K562 (cell line): Measurements from ENCODE around the gene TAF10. TPM values are rescaled to one million over a fixed set of nuclear protein-coding genes. Genes with fewer than 3 reads are reported as not detected.

Experiments
- ATAC-seq: fragments of 200-7000 bp; cut with Tn5 transposase; 3 replicates; pipeline ENCODE4 v1.9.1; 2020; ENCODE audit warnings: moderate library complexity
- BruUV-seq: library from RNA; stranded (reverse); fragments of 400-500 nt; replicated peaks from 2 replicates; lab custom pipeline; 2021; lab: Mats Ljungman, UMichigan
- CTCF ChIA-PET: fragments of 300-600 bp; formaldehyde crosslinking; extraction: SDS; loops from one replicate; lab custom pipeline; 2021; ENCODE audit warnings: low intra/inter-chr PET ratio; lab: Yijun Ruan, JAX
- POLR2A ChIA-PET: fragments of 300-600, 350-650 bp; sonication (Branson Sonifier 250); formaldehyde crosslinking; extraction: SDS; loops from one replicate; lab custom pipeline; 2021; ENCODE audit warnings: antibody characterized with exemption, inconsistent platforms; lab: Yijun Ruan, JAX
- DNase-seq, 4 experiments: peaks; one replicate each; pipeline versions ENCODE4 v3.0.0 to v3.0.0-alpha.2; 2011 to 2018; ENCODE audit warnings: low spot score in 3 of 4, mixed read lengths in 3 of 4; ENCODE audit errors: extremely low read depth in 1 of 4
- FAIRE-seq: peaks from 2 replicates; lab custom pipeline; 2011; peaks lifted over from hg19 to GRCh38; lab: Jason Lieb, UNC
- H2AFZ ChIP-seq: 2 replicates; pipeline ENCODE4 v1.6.0; 2011; ENCODE audit warnings: low read depth, low read length, control low read depth, inconsistent platforms
- H3K27ac ChIP-seq: fragments of 200-600 bp; 3 replicates; pipeline ENCODE4 v1.8.0; 2011; ENCODE audit warnings: low read depth, mild to moderate bottlenecking, control low read depth, inconsistent platforms, low read length, moderate library complexity, mixed read lengths; ENCODE audit errors: extremely low read depth
- H3K27me3 ChIP-seq, 2 experiments: fragments of 300-600 bp in 1 of 2; 2 replicates in 1 of 2; 3 replicates in 1 of 2; pipeline versions ENCODE4 v1.6.0 to v1.8.0; 2011; ENCODE audit warnings: inconsistent platforms in 2 of 2, low read length in 2 of 2, mild to moderate bottlenecking in 1 of 2, mixed read lengths in 1 of 2, moderate library complexity in 1 of 2; ENCODE audit not compliant: control insufficient read depth in 2 of 2, insufficient read depth in 2 of 2
- H3K36me3 ChIP-seq: fragments of 300-600 bp; 3 replicates; pipeline ENCODE4 v1.8.0; 2011; ENCODE audit warnings: mild to moderate bottlenecking, low read length, inconsistent platforms; ENCODE audit not compliant: control insufficient read depth, insufficient read depth
- H3K4me1 ChIP-seq, 2 experiments: fragments of 200-600 bp in 1 of 2; replicated peaks in 1 of 2; 2 replicates in 1 of 2; 3 replicates in 1 of 2; pipeline versions ENCODE4 v1.5.1 to v1.8.0; 2011; ENCODE audit warnings: inconsistent platforms in 2 of 2, low read length in 2 of 2, mild to moderate bottlenecking in 1 of 2, mixed read lengths in 1 of 2, moderate library complexity in 1 of 2; ENCODE audit not compliant: control insufficient read depth in 2 of 2, insufficient read depth in 2 of 2
- H3K4me2 ChIP-seq: 2 replicates; pipeline ENCODE4 v1.6.1; 2011; ENCODE audit warnings: low read length, control low read depth, inconsistent platforms, mixed read lengths; ENCODE audit not compliant: insufficient read depth
- H3K4me3 ChIP-seq: fragments of 200-600 bp; sonication (generic), shearing (Covaris generic); 2 replicates; pipeline ENCODE4 v1.5.1; 2016; ENCODE audit warnings: control low read depth, inconsistent platforms
- H3K79me2 ChIP-seq: fragments of 200-600 bp; 3 replicates; pipeline ENCODE4 v1.8.0; 2011; ENCODE audit warnings: low read length, inconsistent platforms; ENCODE audit not compliant: control insufficient read depth, insufficient read depth
- H3K9ac ChIP-seq, 2 experiments: 2 replicates each; pipeline versions ENCODE4 v1.6.0 to v1.6.1; 2011; ENCODE audit warnings: low read depth in 2 of 2, low read length in 2 of 2, control low read depth in 1 of 2, inconsistent platforms in 1 of 2, mild to moderate bottlenecking in 1 of 2, mixed read lengths in 1 of 2; ENCODE audit not compliant: insufficient read depth in 1 of 2
- H3K9me1 ChIP-seq: one replicate; pipeline ENCODE4 v1.6.0; 2011; ENCODE audit warnings: inconsistent platforms, mild to moderate bottlenecking, low read length, moderate library complexity; ENCODE audit not compliant: control insufficient read depth, insufficient read depth
- H3K9me3 ChIP-seq: replicated peaks from 2 replicates; pipeline ENCODE4 v1.5.1; 2011; ENCODE audit warnings: low read depth, low read length, inconsistent platforms; ENCODE audit not compliant: control insufficient read depth, insufficient read depth
- H4K20me1 ChIP-seq: replicated peaks from 2 replicates; pipeline ENCODE4 v1.6.1; 2011; ENCODE audit warnings: low read length, inconsistent platforms, mixed read lengths; ENCODE audit not compliant: control insufficient read depth, insufficient read depth
- CAMTA2 ChIP-seq: fragments of 250-450 bp; sonication (Bioruptor Pico); conservative IDR thresholded peaks from 2 replicates; pipeline ENCODE4 v1.5.1; 2022
- COPS2 ChIP-seq: fragments of 450-650 bp; conservative IDR thresholded peaks from 2 replicates; pipeline ENCODE4 v1.6.1; 2016; ENCODE audit warnings: mild to moderate bottlenecking, moderate library complexity
- DACH1 ChIP-seq: fragments of 450-650 bp; IDR thresholded peaks from 2 replicates; pipeline ENCODE4 v1.6.1; 2018; ENCODE audit not compliant: partially characterized antibody
- HDAC3 ChIP-seq: fragments of 450-650 bp; IDR thresholded peaks from 2 replicates; pipeline ENCODE4 v1.6.1; 2018; ENCODE audit warnings: borderline replicate concordance, mild to moderate bottlenecking, moderate library complexity; ENCODE audit not compliant: partially characterized antibody
- NFE2 ChIP-seq: IDR thresholded peaks from 2 replicates; pipeline ENCODE4 v1.6.1; 2014; ENCODE audit warnings: antibody characterized with exemption, low read depth
- NFXL1 ChIP-seq: fragments of 450-650 bp; formaldehyde crosslinking; IDR thresholded peaks from 2 replicates; pipeline ENCODE4 v1.4.0; 2021; ENCODE audit warnings: mild to moderate bottlenecking
- RBM34 ChIP-seq: fragments of 200-400 bp; formaldehyde crosslinking; IDR thresholded peaks from 2 replicates; pipeline ENCODE4 v1.6.1; 2018; ENCODE audit warnings: low read length, borderline replicate concordance; ENCODE audit not compliant: insufficient read depth
- ZFP1 ChIP-seq: fragments of 450-650 bp; formaldehyde crosslinking; IDR thresholded peaks from 2 replicates; pipeline ENCODE4 v1.4.0; 2020; ENCODE audit warnings: mild to moderate bottlenecking, mixed read lengths
- ZNF12 ChIP-seq: sonication (generic); formaldehyde crosslinking; IDR thresholded peaks from 2 replicates; pipeline ENCODE4 v1.4.0; 2020; ENCODE audit warnings: mild to moderate bottlenecking, missing genetic modification reagents
- ZNF668 ChIP-seq: fragments of 250-450 bp; sonication (Bioruptor Pico); IDR thresholded peaks from 2 replicates; pipeline ENCODE4 v1.8.0; 2022; ENCODE audit warnings: mild to moderate bottlenecking, inconsistent platforms
- WGBS: fragments of 100-300 bp; shearing (Covaris generic); methylation state at CpG from one replicate; pipeline ENCODE4 v1.1.6; 2016; ENCODE audit warnings: low coverage, mixed read lengths; ENCODE audit not compliant: insufficient coverage; ENCODE audit errors: missing lambda C conversion rate; 5-methylcytosine and 5-hydroxymethylcytosine counted together
- in situ Hi-C: fragments of 300-500 bp; cut with MboI; formaldehyde crosslinking; loops from 4 replicates; pipeline ENCODE4 v1.15.0; 2018; ENCODE audit warnings: inconsistent platforms, mixed read lengths
- intact Hi-C: fragments of 100-400 bp; cut with micrococcal nuclease; formaldehyde crosslinking; loops from 2 replicates; pipeline ENCODE4 v1.14.2; 2022
- polyA plus RNA-seq, 8 experiments: library from polyadenylated mRNA; depleted of rRNA in 4 of 8; stranded (reverse) in 5 of 8; unstranded in 3 of 8; fragments of >200 nt; fragmentation: Nextera tagmentation in 2 of 8; fragmentation: Illumina TruSeq in 1 of 8; extraction: Ambion mirVana in 2 of 8; extraction: Trizol in 1 of 8; gene quantifications; 2 replicates each; pipeline versions ENCODE4 v1.2.1 to v1.2.3, GENCODE V29; 2011 to 2014; ENCODE audit warnings: inconsistent platforms in 1 of 8, missing spikeins in 1 of 8
- total RNA-seq, 7 experiments: library from RNA; depleted of rRNA in 6 of 7; stranded (reverse); fragments of >200 nt in 6 of 7; fragmentation: Illumina TruSeq in 2 of 7; extraction: Trizol in 2 of 7; gene quantifications; 2 replicates each; pipeline versions ENCODE4 v1.2.1 to v1.2.3, GENCODE V29; 2011 to 2021; ENCODE audit warnings: low replicate concordance in 1 of 7

The TAF10 gene
- total and polyA plus RNA-seq, 9 of the 15 experiments (the other 6 are each of a cell fraction or from before 2014, with no cell fraction given), result 19.5 to 197 (median 121) TPM

- DNase-seq (no peak), FAIRE-seq (no peak), ATAC-seq (no peak)
- TF ChIP-seq NFE2, result no peak
- TF ChIP-seq HDAC3, result no peak
- no peak for TF ChIP-seq CAMTA2 (CRISPR knock-in tag)
- no peak for TF ChIP-seq NFXL1 (CRISPR knock-in tag)
- no peak for TF ChIP-seq COPS2
- TF ChIP-seq DACH1, result no peak
- no peak for TF ChIP-seq RBM34
- no peak for TF ChIP-seq ZFP1
- no peak for TF ChIP-seq ZNF12 (CRISPR knock-in tag)
- TF ChIP-seq ZNF668 (CRISPR knock-in tag), result no peak
- no peaks in the 10 kb centered on the region for H3K27me3 ChIP-seq
- H3K79me2 ChIP-seq, result no peaks in the 10 kb centered on the region
- BruUV-seq, result no TSS peak
- no peak overlapping the region for H3K4me2 ChIP-seq
- no peaks in the 10 kb centered on the region for H4K20me1 ChIP-seq
- CTCF ChIA-PET, result no interaction called here
- H3K9me1 ChIP-seq, result no peaks in the 10 kb centered on the region
- H3K4me3 ChIP-seq, result no peak overlapping the region
- H2AFZ ChIP-seq, result no peak overlapping the region
- no peak overlapping the region for H3K9ac ChIP-seq
- H3K27ac ChIP-seq, result no peak overlapping the region
- peaks cover 14% of the 10 kb centered on the region for H3K9me3 ChIP-seq
- POLR2A ChIA-PET, result interaction anchor here (1.2 to 1.5 kb wide), 2 partner anchors 11 to 17 kb away, joined by 4 to 8 read pairs; no protein-coding TSS in a partner anchor
- in situ Hi-C loops, result no loop called here
- no peaks in the 10 kb centered on the region for H3K36me3 ChIP-seq
- intact Hi-C loops, result no loop called here
- WGBS, result 72% methylated on average over 2 of the region's 2 CpGs
- peaks cover 0 to 8% of the 10 kb centered on the region in 2 experiments; a peak in 3 of 5 replicates for H3K4me1 ChIP-seq
Measured at GRCh38 chr11:6579681-6580080, 32.3 kb downstream of the TAF10 start.
